ENCODE data around the gene SSTR5. TPM values are rescaled to one million over a fixed set of nuclear protein-coding genes. Genes with fewer than 3 reads are reported as not detected.
"Not testable (repeated sequence)": the region's sequence is repeated elsewhere in the genome, so short reads cannot be mapped to it uniquely, and the experiment has no call there.

Gene SSTR5
- polyA plus RNA-seq (ENCODE audit: low read depth in 6 of 6): not detected

DNA sequence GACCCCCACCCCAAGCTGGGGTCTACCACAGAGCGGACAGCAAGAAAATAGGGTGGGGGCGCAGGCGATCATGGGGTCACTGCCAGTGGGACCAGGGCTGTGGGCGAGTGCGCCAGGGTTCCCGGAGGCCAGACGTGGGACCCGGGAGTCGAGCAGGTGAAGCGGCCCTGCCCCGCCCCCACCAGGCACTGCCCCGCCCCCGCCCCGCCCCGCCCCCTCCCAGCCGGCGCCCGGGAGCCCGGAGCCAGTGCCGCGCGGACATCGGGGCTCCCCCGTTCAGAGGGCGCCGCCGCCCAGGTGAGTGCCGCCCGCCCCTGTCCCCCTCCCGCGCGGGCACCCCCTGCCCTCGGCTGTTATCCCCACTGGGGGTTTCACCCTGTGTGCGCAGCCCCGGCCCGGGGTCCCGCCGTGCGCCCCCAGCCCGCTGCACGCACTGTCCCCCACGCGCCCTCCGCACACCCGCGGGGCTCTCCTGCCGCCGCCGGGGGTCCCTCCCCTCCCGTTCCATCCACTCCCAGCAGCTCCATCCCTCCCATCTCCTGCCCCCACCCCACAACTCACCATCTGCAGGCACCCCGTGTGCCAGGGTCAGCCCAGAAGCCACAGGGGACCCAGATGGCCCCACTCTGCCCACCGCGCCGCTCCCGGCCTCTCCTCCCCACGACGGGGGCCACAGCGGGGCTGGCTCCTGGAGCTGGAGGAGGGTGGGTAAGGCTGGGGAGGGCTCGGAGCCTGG lies at the start of gene SSTR5:
Gene SSTR5 (plus strand): TSS at position 222 of the 736 bp plus-strand sequence. CDS start 6,122 bp downstream, outside the sequence.
- Mint-ChIP-seq H3K9me3 (peaks cover 0 to 2% (median 0%) of the 10 kb centered on the region in 7 donors), H3K27ac (no peak within 1 kb of the TSS), H3K4me3 (no peak within 1 kb of the TSS), H3K27me3 (peaks cover 7 to 49% (median 22%) of the 10 kb centered on the region in 3 donors), H3K4me1 (peaks cover 0 to 1% (median 0%) of the 10 kb centered on the region in 3 donors), H3K36me3 (peaks cover 0 to 7% of the 10 kb centered on the region in 2 donors)
- DNase-seq (no peak), ATAC-seq (ENCODE audit: low read depth in 2 of 2) (no peak)

DNA sequence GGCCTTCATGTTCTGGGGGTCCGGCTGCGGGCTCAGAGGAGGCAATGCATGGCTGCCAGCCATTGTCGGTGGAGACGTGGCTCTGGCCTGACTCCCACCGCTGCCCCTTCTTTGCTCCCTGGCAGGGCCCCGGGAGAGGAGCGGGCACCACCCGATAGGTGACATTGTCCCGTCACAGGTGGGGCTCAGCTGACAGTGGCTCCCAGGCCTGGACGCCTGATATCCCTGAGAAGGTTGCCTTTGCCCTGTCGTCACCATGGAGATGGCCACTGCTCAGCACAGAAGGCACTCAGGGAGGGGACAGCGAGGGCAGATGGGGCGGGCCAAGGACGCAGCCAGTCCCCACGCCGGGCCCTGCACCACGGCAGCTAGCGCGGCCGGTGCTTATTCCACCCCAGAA lies 48.4 kb upstream of the SSTR5 start:
- H3K27ac Mint-ChIP-seq: no peak overlapping the region
- H3K4me3 Mint-ChIP-seq: no peak overlapping the region
- ATAC-seq (ENCODE audit: low read depth in 2 of 2) (no peak), DNase-seq (no peak)
- no peaks in the 10 kb centered on the region for H3K4me1 Mint-ChIP-seq
- no peaks in the 10 kb centered on the region for H3K36me3 Mint-ChIP-seq
- H3K9me3 Mint-ChIP-seq: peaks cover 0 to 2% (median 0%) of the 10 kb centered on the region in 7 donors
- H3K27me3 Mint-ChIP-seq: peaks cover 0 to 6% (median 0%) of the 10 kb centered on the region in 3 donors

DNA sequence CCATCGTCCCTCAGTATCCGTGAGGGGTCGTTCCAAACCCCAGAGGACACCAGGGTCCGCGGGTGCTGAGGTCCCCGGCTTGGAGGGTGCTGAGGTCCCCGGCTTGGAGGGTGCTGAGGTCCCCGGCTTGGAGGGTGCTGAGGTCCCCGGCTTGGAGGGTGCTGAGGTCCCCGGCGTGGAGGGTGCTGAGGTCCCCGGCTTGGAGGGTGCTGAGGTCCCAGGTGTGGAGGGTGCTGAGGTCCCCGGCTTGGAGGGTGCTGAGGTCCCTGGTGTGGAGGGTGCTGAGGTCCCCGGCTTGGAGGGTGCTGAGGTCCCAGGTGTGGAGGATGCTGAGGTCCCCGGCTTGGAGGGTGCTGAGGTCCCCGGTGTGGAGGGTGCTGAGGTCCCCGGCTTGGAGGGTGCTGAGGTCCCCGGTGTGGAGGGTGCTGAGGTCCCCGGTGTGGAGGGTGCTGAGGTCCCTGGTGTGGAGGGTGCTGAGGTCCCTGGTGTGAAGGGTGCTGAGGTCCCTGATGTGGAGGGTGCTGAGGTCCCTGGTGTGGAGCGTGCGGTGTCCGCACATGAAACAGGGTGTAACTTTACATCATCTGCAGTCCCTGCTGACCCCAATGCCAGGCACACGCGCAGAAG lies 47.3 kb upstream of the SSTR5 start:
- ATAC-seq (ENCODE audit: low read depth in 2 of 2); H3K9me3 Mint-ChIP-seq; DNase-seq; H3K36me3 Mint-ChIP-seq; H3K4me1 Mint-ChIP-seq; H3K27ac Mint-ChIP-seq; H3K4me3 Mint-ChIP-seq: not testable (repeated sequence)
- H3K27me3 Mint-ChIP-seq: peaks cover 0 to 12% (median 0%) of the 10 kb centered on the region in 3 donors

DNA sequence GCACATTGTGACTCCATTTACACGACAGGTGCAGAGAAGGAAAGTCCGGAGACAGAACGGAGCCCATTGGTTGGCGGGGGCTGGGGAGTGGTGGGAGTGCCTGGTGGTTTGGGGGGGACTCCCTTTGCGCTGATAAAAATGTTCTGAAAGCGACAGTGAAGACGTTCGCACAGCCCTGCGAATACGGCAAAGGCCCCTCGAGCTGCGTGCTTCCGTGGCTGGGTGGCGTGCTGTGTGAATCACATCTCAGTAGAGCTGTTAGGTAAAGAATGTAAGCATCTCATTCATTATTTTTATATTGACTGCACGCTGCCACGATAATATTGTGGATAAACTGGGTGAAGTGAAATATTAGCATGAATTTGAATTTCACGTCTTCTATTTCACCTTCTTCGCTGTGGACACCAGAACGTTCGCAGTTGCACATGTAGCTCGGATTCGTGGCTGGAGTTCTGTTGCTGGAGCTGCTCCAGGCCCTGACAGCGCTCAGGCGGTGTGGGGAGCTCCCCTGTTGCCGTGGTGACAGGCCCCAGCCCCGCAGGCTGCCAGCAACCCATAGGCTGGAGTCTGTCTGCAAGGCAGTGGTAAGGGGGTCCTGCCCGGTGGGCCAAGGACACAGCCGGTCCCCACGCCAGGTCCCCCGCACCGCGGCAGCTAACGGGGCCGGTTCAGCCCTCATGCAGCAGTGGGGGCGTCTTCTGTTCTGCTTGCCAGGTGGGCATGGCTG lies 46.3 kb upstream of the SSTR5 start:
- H3K9me3 Mint-ChIP-seq: peaks cover 0 to 2% (median 0%) of the 10 kb centered on the region in 7 donors
- no peak overlapping the region for H3K4me3 Mint-ChIP-seq
- DNase-seq (no peak), ATAC-seq (ENCODE audit: low read depth in 2 of 2) (no peak)
- H3K27ac Mint-ChIP-seq: no peak overlapping the region
- peaks cover 0 to 12% (median 0%) of the 10 kb centered on the region in 3 donors for H3K27me3 Mint-ChIP-seq
- H3K4me1 Mint-ChIP-seq: peaks cover 0 to 6% (median 0%) of the 10 kb centered on the region in 3 donors
- H3K36me3 Mint-ChIP-seq: no peaks in the 10 kb centered on the region

DNA sequence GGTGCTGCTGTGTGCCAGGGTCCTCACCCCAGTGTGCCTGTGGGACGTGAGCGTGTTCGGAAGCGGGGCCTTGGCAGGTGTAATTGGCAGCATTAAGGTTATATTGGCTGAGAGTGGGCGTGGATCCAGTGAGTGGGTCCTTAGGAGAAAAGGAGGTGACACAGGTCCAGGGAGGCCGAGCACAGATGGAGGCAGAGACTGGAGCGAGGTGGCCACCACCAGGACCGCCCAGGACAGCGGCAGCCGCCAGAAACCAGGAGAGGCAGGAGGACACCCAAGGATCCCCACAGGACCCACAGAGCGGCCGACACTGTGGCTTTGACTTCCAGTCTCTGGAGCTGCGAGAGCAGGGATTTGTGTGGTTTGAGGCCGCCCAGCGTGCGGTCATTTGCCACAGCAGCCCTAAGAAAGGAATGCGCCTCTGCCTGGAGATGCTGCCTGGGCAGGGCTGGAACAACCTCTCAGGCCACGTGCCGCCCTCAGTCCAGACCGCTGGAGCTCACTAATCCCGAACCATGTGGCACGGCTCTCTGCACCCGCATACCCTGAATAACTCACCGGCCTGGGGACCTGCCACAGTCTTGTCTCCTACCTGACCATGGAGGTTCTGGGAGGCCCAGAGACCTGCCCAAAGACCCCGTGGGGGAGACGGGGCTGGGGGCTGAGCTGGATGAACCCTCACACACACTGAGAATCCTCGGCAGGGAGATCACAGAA lies 45.6 kb upstream of the SSTR5 start:
- DNase-seq (no peak), ATAC-seq (ENCODE audit: low read depth in 2 of 2) (no peak)
- no peak overlapping the region for H3K27ac Mint-ChIP-seq

DNA sequence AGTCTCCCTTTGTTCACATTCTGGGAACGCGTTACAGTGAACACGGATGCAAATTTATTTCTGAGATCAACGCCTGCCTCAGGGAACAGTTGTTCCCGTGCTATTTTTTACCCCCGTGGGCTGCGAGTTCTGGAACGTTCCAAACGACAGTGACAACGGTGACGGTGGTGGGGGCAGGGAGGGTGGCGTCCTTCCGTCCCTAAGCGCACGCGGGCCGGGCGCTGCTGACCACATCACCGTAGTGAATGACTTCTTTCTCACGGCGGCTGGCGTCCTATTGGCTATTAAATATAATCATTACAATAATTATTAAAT lies 45.1 kb upstream of the SSTR5 start:
- ATAC-seq (ENCODE audit: low read depth in 2 of 2): no peak
- Mint-ChIP-seq H3K9me3 (peaks cover 0 to 2% (median 0%) of the 10 kb centered on the region in 7 donors), H3K4me3 (no peak overlapping the region), H3K36me3 (no peaks in the 10 kb centered on the region), H3K27ac (no peak overlapping the region), H3K27me3 (peaks cover 0 to 12% (median 0%) of the 10 kb centered on the region in 3 donors), H3K4me1 (peaks cover 0 to 6% (median 0%) of the 10 kb centered on the region in 3 donors)
- DNase-seq: no peak

More for the DNA sequence above, 45.6 kb upstream of the SSTR5 start:
- Mint-ChIP-seq H3K36me3 (no peaks in the 10 kb centered on the region), H3K4me1 (peaks cover 0 to 6% (median 0%) of the 10 kb centered on the region in 3 donors), H3K9me3 (peaks cover 0 to 2% (median 0%) of the 10 kb centered on the region in 7 donors), H3K27me3 (peaks cover 0 to 12% (median 0%) of the 10 kb centered on the region in 3 donors), H3K4me3 (no peak overlapping the region)

DNA sequence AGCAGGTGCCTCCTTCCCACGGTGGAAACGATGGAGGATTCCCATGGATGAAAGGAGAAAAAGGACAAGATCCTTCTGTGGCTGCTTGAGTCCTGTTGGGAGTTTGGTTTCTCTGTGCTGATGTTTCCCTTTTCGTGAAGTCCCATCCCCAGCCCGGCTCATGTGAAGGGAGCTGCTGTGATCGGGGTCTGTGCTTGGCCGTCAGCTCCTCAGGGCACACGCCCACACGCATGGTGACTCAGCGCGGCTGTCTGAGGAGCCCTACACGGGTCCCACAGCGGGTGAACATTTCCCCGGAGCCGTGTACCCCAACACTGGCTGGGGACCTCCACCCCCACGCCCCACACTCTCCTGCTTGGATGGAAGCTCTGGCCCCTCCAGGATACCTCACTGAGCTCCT lies 44.5 kb upstream of the SSTR5 start:
- no peak for ATAC-seq (ENCODE audit: low read depth in 2 of 2)
- Mint-ChIP-seq H3K9me3 (peaks cover 0 to 2% (median 0%) of the 10 kb centered on the region in 7 donors), H3K4me3 (no peak overlapping the region), H3K36me3 (no peaks in the 10 kb centered on the region), H3K27ac (no peak overlapping the region), H3K4me1 (peaks cover 0 to 6% (median 0%) of the 10 kb centered on the region in 3 donors), H3K27me3 (peaks cover 0 to 12% (median 0%) of the 10 kb centered on the region in 3 donors)
- no peak for DNase-seq

DNA sequence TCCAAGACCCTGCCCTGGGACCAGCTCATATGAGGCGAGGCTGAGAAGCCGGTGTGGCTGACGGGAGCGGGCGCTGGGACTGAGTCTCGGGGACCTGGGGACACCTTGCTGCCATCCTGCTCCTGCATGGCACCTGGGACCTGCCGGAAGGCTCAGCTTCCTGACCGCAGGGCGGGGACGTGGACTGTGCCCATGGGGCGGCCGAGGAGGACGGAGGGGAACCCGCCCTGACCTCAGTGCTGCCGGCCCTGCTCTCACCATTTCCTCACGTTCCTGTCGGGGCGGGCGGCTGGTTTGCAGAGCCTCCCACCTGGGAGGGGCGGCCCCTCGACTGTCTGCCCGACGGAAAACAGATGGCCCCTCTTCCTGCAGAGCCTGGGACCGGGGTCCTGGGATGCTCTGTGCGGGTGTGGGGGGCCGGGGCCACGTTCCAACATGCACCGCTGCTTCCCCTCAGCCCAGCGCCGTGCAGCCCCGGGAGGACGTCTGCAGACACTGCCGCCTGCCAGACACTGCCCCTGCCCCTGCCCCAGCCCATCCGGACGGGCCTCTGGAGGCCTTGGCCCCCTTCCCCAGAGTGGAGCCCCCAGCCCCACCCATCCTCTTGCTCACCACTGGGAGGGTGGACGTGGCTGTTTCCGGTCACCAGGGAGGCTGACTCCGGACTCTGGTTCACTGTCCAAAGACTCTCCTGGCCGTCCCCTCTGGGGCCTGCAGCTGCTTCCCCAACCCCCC lies 43.9 kb upstream of the SSTR5 start:
- no peak overlapping the region for H3K27ac Mint-ChIP-seq
- peaks cover 0 to 12% (median 0%) of the 10 kb centered on the region in 3 donors for H3K27me3 Mint-ChIP-seq
- ATAC-seq (ENCODE audit: low read depth in 2 of 2) (no peak), DNase-seq (no peak)
- peaks cover 0 to 2% (median 0%) of the 10 kb centered on the region in 7 donors for H3K9me3 Mint-ChIP-seq
- H3K4me1 Mint-ChIP-seq: peaks cover 0 to 6% (median 0%) of the 10 kb centered on the region in 3 donors
- no peaks in the 10 kb centered on the region for H3K36me3 Mint-ChIP-seq
- no peak overlapping the region for H3K4me3 Mint-ChIP-seq

DNA sequence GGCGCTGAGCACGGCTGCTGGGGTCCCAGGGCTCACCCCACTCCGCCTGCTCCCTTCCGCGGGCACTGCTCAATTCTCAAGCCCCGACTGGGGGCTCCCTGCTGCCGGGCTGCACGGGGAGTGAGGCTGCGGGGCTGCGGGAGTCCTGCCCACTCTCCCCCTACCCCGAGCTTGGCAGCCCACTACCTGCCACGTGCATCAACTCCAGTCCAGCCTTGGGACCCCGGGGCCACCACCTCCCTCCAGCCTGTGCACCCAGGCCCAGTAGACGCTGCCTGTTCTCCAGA lies 43.3 kb upstream of the SSTR5 start:
- peaks cover 0 to 12% (median 0%) of the 10 kb centered on the region in 3 donors for H3K27me3 Mint-ChIP-seq
- H3K27ac Mint-ChIP-seq: no peak overlapping the region
- H3K9me3 Mint-ChIP-seq: peaks cover 0 to 2% (median 0%) of the 10 kb centered on the region in 7 donors
- no peaks in the 10 kb centered on the region for H3K36me3 Mint-ChIP-seq
- no peak for DNase-seq
- H3K4me1 Mint-ChIP-seq: peaks cover 0 to 6% (median 0%) of the 10 kb centered on the region in 3 donors
- no peak overlapping the region for H3K4me3 Mint-ChIP-seq
- ATAC-seq (ENCODE audit: low read depth in 2 of 2): no peak

DNA sequence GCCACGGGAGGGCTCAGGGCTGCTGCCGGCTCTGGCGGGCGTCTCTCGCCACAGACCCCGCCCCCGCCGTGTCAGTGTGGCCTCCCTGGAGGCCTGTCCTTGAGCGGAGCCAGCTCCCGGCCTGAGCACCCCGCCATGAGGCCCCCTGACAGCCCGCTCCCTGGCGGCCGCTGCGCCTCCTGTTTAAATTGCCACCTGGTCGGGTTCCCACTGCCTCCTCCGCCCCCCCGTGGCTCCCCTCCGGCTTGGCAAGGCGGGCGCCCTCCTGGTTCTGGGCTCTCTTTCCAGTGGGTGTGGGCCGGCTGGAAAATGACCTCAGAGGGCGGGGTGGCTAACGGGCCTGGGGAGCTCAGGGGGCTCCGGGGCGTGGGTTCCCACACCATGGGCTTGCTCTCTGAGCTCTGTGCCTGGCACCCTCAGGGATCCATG lies 42.1 kb upstream of the SSTR5 start:
- peaks cover 0 to 2% (median 0%) of the 10 kb centered on the region in 7 donors for H3K9me3 Mint-ChIP-seq
- no peak for DNase-seq
- peaks cover 0 to 12% (median 0%) of the 10 kb centered on the region in 3 donors for H3K27me3 Mint-ChIP-seq
- no peak for ATAC-seq (ENCODE audit: low read depth in 2 of 2)
- H3K4me1 Mint-ChIP-seq: peaks cover 0 to 6% (median 0%) of the 10 kb centered on the region in 3 donors
- H3K4me3 Mint-ChIP-seq: no peak overlapping the region
- no peak overlapping the region for H3K27ac Mint-ChIP-seq
- H3K36me3 Mint-ChIP-seq: no peaks in the 10 kb centered on the region

DNA sequence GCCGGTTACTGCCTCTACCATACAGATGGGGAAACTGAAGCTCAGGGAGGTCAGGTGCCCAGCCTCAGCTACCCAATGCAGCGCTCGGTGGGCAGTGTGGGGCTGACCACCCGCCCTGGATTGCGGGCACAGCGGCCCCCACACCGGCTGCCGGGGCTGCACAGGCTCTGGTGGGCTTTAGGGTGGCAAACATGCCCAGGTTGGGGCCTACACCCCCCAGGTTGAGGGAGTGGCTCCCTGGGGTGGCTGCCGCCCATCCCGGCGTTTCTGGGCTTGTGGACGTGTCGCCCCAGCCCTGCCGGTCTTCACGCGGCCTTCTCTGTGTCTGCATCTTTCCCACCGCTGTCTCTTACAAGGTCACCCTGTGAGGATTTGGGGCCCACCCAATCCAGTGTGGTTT lies 40.9 kb upstream of the SSTR5 start:
- H3K27me3 Mint-ChIP-seq: peaks cover 0 to 12% (median 0%) of the 10 kb centered on the region in 3 donors
- peaks cover 0 to 2% (median 0%) of the 10 kb centered on the region in 7 donors for H3K9me3 Mint-ChIP-seq
- DNase-seq (no peak), ATAC-seq (ENCODE audit: low read depth in 2 of 2) (no peak)
- no peaks in the 10 kb centered on the region for H3K36me3 Mint-ChIP-seq
- peaks cover 0 to 6% (median 0%) of the 10 kb centered on the region in 3 donors for H3K4me1 Mint-ChIP-seq
- no peak overlapping the region for H3K4me3 Mint-ChIP-seq
- H3K27ac Mint-ChIP-seq: no peak overlapping the region

DNA sequence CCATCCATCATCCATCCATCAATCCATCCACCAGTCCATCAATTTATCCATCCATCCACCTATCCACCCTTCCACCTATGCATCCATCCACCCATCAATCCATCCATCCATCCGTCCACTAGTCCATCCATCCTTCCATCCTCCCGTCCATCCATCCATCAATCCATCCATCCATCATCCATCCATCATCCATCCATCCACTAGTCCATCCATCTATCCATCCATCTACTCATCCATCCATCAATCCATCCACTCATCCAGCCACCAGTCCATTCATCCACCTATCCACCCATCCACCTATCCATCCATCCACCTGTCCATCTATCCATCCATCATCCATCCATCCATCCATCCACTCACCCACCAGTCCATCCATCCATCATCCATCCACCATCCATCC lies 39.9 kb upstream of the SSTR5 start:
- Mint-ChIP-seq H3K9me3 (peaks cover 0 to 2% (median 0%) of the 10 kb centered on the region in 7 donors), H3K27ac (no peak overlapping the region), H3K36me3 (no peaks in the 10 kb centered on the region), H3K27me3 (peaks cover 0 to 12% (median 0%) of the 10 kb centered on the region in 3 donors), H3K4me1 (peaks cover 0 to 6% (median 0%) of the 10 kb centered on the region in 3 donors), H3K4me3 (no peak overlapping the region)
- DNase-seq: no peak
- ATAC-seq (ENCODE audit: low read depth in 2 of 2): no peak
